Right atrium auricular region (tissue), 2 donors: ENCODE measurements around the gene MLXIP. TPM values are rescaled to one million over a fixed set of nuclear protein-coding genes. Genes with fewer than 3 reads are reported as not detected.

ENCODE experiments used
- DNase-seq: peaks from one replicate; pipeline ENCODE4 v3.0.0-alpha.2; 2019; ENCODE audit warnings: low spot score
- H3K27ac ChIP-seq, 2 donors: fragments of 200-600 bp; sonication (generic); 1 replicate in 1 of 2; 2 replicates in 1 of 2; pipeline ENCODE4 v1.5.1; 2016 to 2019
- H3K27me3 ChIP-seq, 2 donors: fragments of 200-600 bp; sonication (generic); one replicate each; pipeline versions ENCODE4 v1.5.1 to v1.6.0; 2017 to 2019
- H3K36me3 ChIP-seq: fragments of 200-600 bp; sonication (generic); one replicate; pipeline ENCODE4 v1.5.1; 2016
- H3K4me1 ChIP-seq, 2 donors: fragments of 200-600 bp; sonication (generic); one replicate each; pipeline versions ENCODE4 v1.5.1 to v1.6.0; 2017 to 2019
- H3K4me3 ChIP-seq, 2 donors: fragments of 200-600 bp; sonication (generic); 1 replicate in 1 of 2; 2 replicates in 1 of 2; pipeline ENCODE4 v1.5.1; 2017 to 2019; ENCODE audit warnings: mild to moderate bottlenecking in 1 of 2, moderate library complexity in 1 of 2
- H3K9me3 ChIP-seq, 2 donors: fragments of 200-600 bp; sonication (generic); one replicate each; pipeline ENCODE4 v1.5.1; 2019
- total RNA-seq, 2 donors: library from RNA; depleted of rRNA; stranded (reverse); fragments of >200 nt; gene quantifications; one replicate each; pipeline ENCODE4 v1.1.0, GENCODE V29; 2016
- TF ChIP-seq, protein P1 (sequence below), 2 donors: fragments of 200-600 bp; sonication (generic); IDR thresholded peaks; one replicate each; pipeline ENCODE4 v1.5.1; 2019; ENCODE audit warnings: antibody characterized with exemption in 2 of 2

MLXIP gene
- total RNA-seq, 2 donors from 2014 or later = 14.2 to 24.1 TPM

DNA sequence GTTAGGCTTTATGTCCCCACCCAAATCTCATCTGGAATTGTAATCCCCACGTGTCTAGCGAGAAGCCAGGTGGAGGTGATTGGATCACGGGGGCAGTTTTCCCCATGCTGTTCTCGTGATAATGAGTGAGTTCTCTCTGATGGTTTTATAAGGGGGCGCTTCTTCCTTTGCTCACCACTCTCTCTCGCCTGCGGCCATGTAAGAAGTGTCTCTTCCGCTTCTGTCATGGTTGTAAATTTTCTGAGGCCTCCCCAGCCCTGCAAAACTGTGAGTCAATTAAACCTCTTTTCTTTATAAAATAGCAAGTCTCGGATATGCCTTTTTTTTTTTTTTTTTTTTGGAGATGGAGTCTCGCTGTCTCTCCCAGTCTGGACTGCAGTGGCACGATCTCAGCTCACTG, 82.2 kb downstream of the MLXIP start:
- H3K9me3 ChIP-seq = no peaks in the 10 kb centered on the region
- no peaks in the 10 kb centered on the region for H3K36me3 ChIP-seq
- H3K4me1 ChIP-seq = no peaks in the 10 kb centered on the region
- H3K27me3 ChIP-seq = no peaks in the 10 kb centered on the region
- DNase-seq = no peak
- H3K4me3 ChIP-seq = no peak overlapping the region
- TF ChIP-seq, protein P1, sequence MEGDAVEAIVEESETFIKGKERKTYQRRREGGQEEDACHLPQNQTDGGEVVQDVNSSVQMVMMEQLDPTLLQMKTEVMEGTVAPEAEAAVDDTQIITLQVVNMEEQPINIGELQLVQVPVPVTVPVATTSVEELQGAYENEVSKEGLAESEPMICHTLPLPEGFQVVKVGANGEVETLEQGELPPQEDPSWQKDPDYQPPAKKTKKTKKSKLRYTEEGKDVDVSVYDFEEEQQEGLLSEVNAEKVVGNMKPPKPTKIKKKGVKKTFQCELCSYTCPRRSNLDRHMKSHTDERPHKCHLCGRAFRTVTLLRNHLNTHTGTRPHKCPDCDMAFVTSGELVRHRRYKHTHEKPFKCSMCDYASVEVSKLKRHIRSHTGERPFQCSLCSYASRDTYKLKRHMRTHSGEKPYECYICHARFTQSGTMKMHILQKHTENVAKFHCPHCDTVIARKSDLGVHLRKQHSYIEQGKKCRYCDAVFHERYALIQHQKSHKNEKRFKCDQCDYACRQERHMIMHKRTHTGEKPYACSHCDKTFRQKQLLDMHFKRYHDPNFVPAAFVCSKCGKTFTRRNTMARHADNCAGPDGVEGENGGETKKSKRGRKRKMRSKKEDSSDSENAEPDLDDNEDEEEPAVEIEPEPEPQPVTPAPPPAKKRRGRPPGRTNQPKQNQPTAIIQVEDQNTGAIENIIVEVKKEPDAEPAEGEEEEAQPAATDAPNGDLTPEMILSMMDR (IDR thresholded peaks at IDR 0.05) = no peak
- no peak overlapping the region for H3K27ac ChIP-seq

DNA sequence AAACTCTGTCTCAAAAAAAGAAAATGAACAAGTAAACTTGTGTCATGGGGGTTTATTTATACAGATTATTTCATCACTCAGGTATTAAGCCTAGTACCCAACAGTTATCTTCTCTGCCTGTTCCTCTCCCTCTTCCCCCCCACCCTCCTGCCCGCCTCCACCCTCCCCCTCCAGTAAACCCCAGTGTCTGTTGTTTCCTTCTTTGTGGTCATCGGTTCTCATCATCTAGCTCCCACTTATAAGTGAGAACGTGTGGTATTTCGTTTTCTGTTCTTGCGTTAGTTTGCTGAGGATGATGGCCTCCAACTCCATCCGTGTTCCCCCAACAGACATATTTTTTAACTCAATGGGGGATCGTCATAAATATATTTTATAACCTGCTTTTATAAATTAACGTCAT, 83.1 kb downstream of the MLXIP start:
- H3K9me3 ChIP-seq = no peaks in the 10 kb centered on the region
- H3K27me3 ChIP-seq = no peaks in the 10 kb centered on the region
- no peak overlapping the region for H3K27ac ChIP-seq
- no peaks in the 10 kb centered on the region for H3K4me1 ChIP-seq
- DNase-seq = no peak
- TF ChIP-seq, protein P1 (IDR thresholded peaks at IDR 0.05) = no peak
- H3K4me3 ChIP-seq = no peak overlapping the region
- no peaks in the 10 kb centered on the region for H3K36me3 ChIP-seq

DNA sequence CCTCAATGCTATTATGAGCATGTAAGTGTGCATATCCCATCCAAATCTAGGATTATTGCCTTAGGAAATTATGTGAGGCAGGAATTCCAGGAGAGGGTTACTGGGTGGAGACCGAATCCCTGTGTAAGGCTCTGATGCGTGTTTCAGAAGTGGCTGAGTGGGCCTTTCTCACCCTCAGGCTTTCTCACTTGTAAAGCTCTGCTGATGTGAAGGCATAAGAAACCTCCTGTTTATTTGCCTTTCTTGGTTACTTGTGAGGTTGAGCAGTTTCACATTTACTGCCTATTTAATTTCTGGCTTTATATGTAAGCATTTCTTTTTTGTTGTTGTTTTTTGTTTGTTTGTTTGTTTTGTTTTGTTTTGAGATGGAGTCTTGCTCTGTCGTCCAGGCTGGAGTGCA, 84.4 kb downstream of the MLXIP start:
- no peak overlapping the region for H3K4me3 ChIP-seq
- no peak for DNase-seq
- H3K4me1 ChIP-seq = no peaks in the 10 kb centered on the region
- no peaks in the 10 kb centered on the region for H3K9me3 ChIP-seq
- H3K36me3 ChIP-seq = no peaks in the 10 kb centered on the region
- H3K27me3 ChIP-seq = no peaks in the 10 kb centered on the region
- TF ChIP-seq, protein P1 (IDR thresholded peaks at IDR 0.05) = no peak
- H3K27ac ChIP-seq = no peak overlapping the region

DNA sequence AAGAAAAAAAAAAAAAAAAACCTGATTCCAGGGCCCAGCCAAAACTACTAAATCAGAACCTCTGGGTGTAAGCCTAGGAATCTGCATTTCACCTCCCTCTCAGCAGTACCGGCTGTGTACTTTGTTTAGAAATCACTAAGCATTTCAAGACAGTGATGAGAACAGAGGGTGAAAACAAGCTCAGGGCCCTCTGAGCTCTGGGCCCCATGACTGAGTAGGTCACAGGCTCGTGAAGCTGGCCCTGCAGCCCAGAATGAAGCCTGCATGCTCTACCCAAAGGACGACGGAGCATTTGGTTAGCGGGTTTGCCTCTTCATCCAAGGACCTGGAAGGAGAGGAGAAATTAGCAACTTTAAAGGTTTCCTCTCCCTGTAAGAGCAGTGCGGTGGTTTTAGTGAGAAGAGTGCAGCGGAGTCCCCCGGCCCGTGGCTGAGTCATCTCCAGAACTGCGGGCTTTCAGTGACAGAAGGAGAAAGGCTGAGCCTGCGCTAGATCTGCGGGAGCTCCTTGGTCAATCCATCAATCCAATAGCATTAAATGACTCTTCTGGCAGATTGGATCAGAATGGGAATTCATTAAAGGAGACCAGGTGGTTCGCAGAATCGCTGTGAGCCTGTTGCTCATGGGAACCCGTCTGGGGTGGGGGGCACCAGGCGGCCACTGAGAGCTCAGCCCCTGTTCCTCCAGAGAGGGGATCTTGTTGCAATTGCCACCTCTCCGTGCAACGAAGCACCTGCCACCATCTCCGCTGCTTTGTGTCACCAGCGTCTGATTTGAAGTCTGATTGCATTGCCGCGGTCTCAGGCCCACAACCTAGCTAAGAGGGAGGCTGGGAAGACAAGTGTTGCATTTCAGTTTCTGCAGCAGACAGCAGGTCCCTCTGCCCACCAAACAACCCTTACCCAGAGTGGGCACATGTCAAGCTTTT, 88.1 kb downstream of the MLXIP start:
- TF ChIP-seq, protein P1 (IDR thresholded peaks at IDR 0.05) = no peak
- Histone ChIP-seq H3K4me1 (no peaks in the 10 kb centered on the region), H3K27ac (no peak overlapping the region), H3K4me3 (no peak overlapping the region), H3K27me3 (no peaks in the 10 kb centered on the region), H3K9me3 (no peaks in the 10 kb centered on the region), H3K36me3 (no peaks in the 10 kb centered on the region)
- no peak for DNase-seq

DNA sequence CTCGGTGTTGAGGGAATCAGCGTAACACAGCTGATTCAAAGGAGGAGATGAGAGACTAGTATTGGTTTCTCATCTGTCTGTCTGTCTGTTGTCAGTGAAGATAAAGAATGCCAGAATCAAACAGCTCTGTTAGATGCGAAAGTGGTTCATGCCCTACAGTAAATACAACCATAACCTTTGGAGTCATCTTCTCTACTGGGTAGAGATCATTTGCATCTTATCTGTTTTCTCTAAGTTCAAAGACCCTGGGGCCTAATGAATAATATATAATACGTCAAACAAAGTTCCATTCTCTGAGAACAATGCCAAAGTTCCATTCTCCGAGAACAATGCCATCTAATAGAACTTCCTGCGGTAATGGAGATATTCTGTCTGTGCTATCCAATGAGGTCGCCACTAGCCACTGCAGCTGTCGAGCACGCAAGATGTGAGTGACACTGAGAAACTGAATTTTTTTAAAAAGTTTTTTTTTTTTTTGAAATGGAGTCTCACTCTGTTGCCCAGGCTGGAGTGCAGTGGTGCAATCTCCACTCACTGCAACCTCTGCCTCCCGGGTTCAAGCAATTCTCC, 88.9 kb downstream of the MLXIP start:
- DNase-seq = no peak
- Histone ChIP-seq H3K36me3 (no peaks in the 10 kb centered on the region), H3K9me3 (no peaks in the 10 kb centered on the region), H3K27ac (no peak overlapping the region), H3K4me1 (no peaks in the 10 kb centered on the region), H3K4me3 (no peak overlapping the region), H3K27me3 (no peaks in the 10 kb centered on the region)
- TF ChIP-seq, protein P1 (IDR thresholded peaks at IDR 0.05) = no peak
